DMS114 treated with DMSO at 0.1 percent for 48 hours (cell line): ENCODE data around the gene SYNGAP1.
A peak's percentile ranks its signal among the peaks of the same experiment; 100 is the strongest.

Experiments used
- DNase-seq: peaks from one replicate; lab custom pipeline; 2025; ENCODE audit not compliant: unreplicated experiment; lab: John Stamatoyannopoulos, UW

SYNGAP1 gene

GRCh38 chr6:33420491-33421343, 852 bp downstream of the SYNGAP1 start:
- no peak for DNase-seq

GRCh38 chr6:33421344-33421643, 1.4 kb downstream of the SYNGAP1 start:
- no peak for DNase-seq

GRCh38 chr6:33423777-33424176, 3.9 kb downstream of the SYNGAP1 start:
- DNase-seq: no peak

- no peak for DNase-seq
Measured at GRCh38 chr6:33424855-33425667, 5.2 kb downstream of the SYNGAP1 start.

- peak; percentile 89 for DNase-seq
Measured at GRCh38 chr6:33425668-33426577, 6.1 kb downstream of the SYNGAP1 start.

GRCh38 chr6:33426590-33427511, 7.0 kb downstream of the SYNGAP1 start:
- DNase-seq: no peak

GRCh38 chr6:33427585-33428223, 7.8 kb downstream of the SYNGAP1 start:
- DNase-seq: no peak

- DNase-seq: peak; percentile 52
Measured at GRCh38 chr6:33428224-33428965, 8.5 kb downstream of the SYNGAP1 start.

GRCh38 chr6:33428966-33429749, 9.3 kb downstream of the SYNGAP1 start:
- no peak for DNase-seq

- DNase-seq: no peak
Measured at GRCh38 chr6:33429750-33430052, 9.8 kb downstream of the SYNGAP1 start.

- no peak for DNase-seq
Measured at GRCh38 chr6:33430334-33430733, 10.5 kb downstream of the SYNGAP1 start.

- peak; percentile 72 for DNase-seq
Measured at GRCh38 chr6:33430991-33431879, 11.4 kb downstream of the SYNGAP1 start.

- no peak for DNase-seq
Measured at GRCh38 chr6:33431880-33432541, 12.1 kb downstream of the SYNGAP1 start.

- no peak for DNase-seq
Measured at GRCh38 chr6:33432546-33432945, 12.7 kb downstream of the SYNGAP1 start.

GRCh38 chr6:33433001-33433543, 13.2 kb downstream of the SYNGAP1 start:
- no peak for DNase-seq

GRCh38 chr6:33433544-33434191, 13.8 kb downstream of the SYNGAP1 start:
- no peak for DNase-seq
